ENCODE results near the gene RPL21. TPM values are rescaled to one million over a fixed set of nuclear protein-coding genes. Genes with fewer than 3 reads are reported as not detected.
"Not testable (repeated sequence)": the region's sequence is repeated elsewhere in the genome, so short reads cannot be mapped to it uniquely, and the experiment has no call there.

RPL21 gene
- total RNA-seq, 1 experiment from 2014 or later = 552 TPM

DNA sequence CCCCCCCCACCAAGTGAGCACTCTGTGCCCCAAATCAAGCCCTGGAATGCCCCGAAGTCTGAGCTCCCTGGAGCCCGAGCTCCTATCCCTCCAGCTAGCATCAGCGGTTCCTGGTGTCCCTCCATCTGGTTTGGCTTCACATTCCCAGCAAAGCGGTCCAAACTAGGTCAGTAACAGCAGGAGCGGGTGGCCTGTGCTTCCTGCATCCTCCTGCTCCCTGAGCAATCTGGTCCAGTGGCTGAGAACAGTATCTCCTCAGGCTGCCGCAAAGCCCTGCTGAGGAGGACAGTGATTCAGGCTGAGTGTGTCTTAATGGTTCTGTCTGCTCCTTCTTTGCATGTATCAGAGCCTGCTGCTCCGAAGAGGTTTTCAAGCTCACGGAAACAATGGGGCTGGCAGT is 45.1 kb downstream of the RPL21 start:
- Histone ChIP-seq H3K9me2 (replicated peaks; ENCODE audit: low read length) (no peaks in the 10 kb centered on the region), H3K27ac (ENCODE audit: low read length) (no peak overlapping the region), H4K20me1 (ENCODE audit: low read length) (no peaks in the 10 kb centered on the region), H2AFZ (ENCODE audit: low read length) (no peak overlapping the region), H3K36me3 (ENCODE audit: low read depth, low read length) (no peaks in the 10 kb centered on the region), H3K4me2 (ENCODE audit: low read length) (no peak overlapping the region), H3K27me3 (ENCODE audit: low read length) (no peaks in the 10 kb centered on the region), H3F3A (ENCODE audit: low read length, unreplicated experiment) (no peaks in the 10 kb centered on the region), H3K4me1 (ENCODE audit: insufficient read depth, low read length) (no peaks in the 10 kb centered on the region), H3K9me3 (ENCODE audit: low read length) (no peaks in the 10 kb centered on the region), H3K79me2 (ENCODE audit: low read length) (no peaks in the 10 kb centered on the region), H3K4me3 (ENCODE audit: low read length) (no peak overlapping the region), H3K9ac (ENCODE audit: low read length) (no peak overlapping the region)
- intact Hi-C loops (cut with micrococcal nuclease) = no loop called here
- no peak for ATAC-seq
- ChIA-PET POLR2A (ENCODE audit: unreplicated experiment) (no interaction called here), CTCF (no interaction called here)
- no TSS peak for BruUV-seq (replicated peaks)
- no peak for DNase-seq
- TF ChIP-seq, protein P1, sequence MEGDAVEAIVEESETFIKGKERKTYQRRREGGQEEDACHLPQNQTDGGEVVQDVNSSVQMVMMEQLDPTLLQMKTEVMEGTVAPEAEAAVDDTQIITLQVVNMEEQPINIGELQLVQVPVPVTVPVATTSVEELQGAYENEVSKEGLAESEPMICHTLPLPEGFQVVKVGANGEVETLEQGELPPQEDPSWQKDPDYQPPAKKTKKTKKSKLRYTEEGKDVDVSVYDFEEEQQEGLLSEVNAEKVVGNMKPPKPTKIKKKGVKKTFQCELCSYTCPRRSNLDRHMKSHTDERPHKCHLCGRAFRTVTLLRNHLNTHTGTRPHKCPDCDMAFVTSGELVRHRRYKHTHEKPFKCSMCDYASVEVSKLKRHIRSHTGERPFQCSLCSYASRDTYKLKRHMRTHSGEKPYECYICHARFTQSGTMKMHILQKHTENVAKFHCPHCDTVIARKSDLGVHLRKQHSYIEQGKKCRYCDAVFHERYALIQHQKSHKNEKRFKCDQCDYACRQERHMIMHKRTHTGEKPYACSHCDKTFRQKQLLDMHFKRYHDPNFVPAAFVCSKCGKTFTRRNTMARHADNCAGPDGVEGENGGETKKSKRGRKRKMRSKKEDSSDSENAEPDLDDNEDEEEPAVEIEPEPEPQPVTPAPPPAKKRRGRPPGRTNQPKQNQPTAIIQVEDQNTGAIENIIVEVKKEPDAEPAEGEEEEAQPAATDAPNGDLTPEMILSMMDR (conservative IDR thresholded peaks at IDR 0.05; ENCODE audit: low read depth, low read length) = no peak
- TF ChIP-seq EZH2phosphoT487 (IDR thresholded peaks at IDR 0.05; ENCODE audit: borderline replicate concordance, low read length) = no peak
- no peak for TF ChIP-seq EZH2 (IDR thresholded peaks at IDR 0.05; ENCODE audit: low read length, unreplicated experiment)

DNA sequence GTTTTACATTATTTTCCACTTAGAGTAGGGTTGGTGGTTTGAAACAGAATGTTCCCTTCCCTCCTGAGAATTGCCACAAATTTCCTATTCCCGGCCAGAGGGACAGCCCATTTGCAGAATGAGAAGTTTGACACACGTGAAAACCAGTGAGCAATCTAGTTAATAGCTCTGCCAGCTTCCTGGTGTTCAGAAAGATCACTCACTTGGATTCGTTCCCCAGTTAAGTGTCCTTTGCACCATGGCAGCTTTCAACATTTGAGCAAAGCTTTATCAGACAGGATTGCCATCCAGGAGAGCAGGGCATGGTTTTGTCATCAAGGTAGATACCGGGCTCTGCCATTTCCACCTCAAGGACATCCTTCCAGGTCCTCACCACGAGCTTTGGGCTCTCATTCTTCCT is 47.5 kb downstream of the RPL21 start:
- BruUV-seq (replicated peaks) = no TSS peak
- no peak for DNase-seq
- Histone ChIP-seq H3K36me3 (ENCODE audit: low read depth, low read length) (no peaks in the 10 kb centered on the region), H3K9me2 (replicated peaks; ENCODE audit: low read length) (no peaks in the 10 kb centered on the region), H4K20me1 (ENCODE audit: low read length) (no peaks in the 10 kb centered on the region), H3K4me2 (ENCODE audit: low read length) (no peak overlapping the region), H3K9ac (ENCODE audit: low read length) (no peak overlapping the region), H3K4me3 (ENCODE audit: low read length) (no peak overlapping the region), H3F3A (ENCODE audit: low read length, unreplicated experiment) (no peaks in the 10 kb centered on the region), H3K79me2 (ENCODE audit: low read length) (no peaks in the 10 kb centered on the region), H3K4me1 (ENCODE audit: insufficient read depth, low read length) (no peaks in the 10 kb centered on the region), H3K9me3 (ENCODE audit: low read length) (no peaks in the 10 kb centered on the region), H3K27me3 (ENCODE audit: low read length) (no peaks in the 10 kb centered on the region), H3K27ac (ENCODE audit: low read length) (no peak overlapping the region), H2AFZ (ENCODE audit: low read length) (no peak overlapping the region)
- intact Hi-C loops (cut with micrococcal nuclease) = no loop called here
- POLR2A ChIA-PET (ENCODE audit: unreplicated experiment) = no interaction called here
- CTCF ChIA-PET = no interaction called here
- TF ChIP-seq EZH2 (IDR thresholded peaks at IDR 0.05; ENCODE audit: low read length, unreplicated experiment) = no peak
- TF ChIP-seq, protein P1 (conservative IDR thresholded peaks at IDR 0.05; ENCODE audit: low read depth, low read length) = no peak
- no peak for TF ChIP-seq EZH2phosphoT487 (IDR thresholded peaks at IDR 0.05; ENCODE audit: borderline replicate concordance, low read length)
- no peak for ATAC-seq

DNA sequence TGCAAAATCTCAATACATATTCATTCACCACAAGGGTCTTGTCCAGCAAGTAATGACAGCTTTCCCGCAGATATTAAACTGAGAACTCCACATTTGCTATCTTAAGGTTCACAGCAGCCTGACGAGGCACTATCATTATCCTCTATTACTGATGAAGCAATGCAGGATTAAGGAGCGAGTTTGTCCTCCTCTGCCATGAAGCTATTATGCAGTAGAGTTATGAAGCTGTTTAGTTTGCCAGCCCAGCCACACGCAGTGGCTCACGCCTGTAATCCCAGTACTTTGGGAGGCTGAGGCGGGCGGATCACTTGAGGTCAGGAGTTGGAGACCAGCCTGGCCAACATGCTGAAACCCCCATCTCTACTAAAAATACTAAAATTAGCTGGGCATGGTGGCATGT is 49.0 kb downstream of the RPL21 start:
- H3K27ac ChIP-seq (ENCODE audit: low read length); H3K9ac ChIP-seq (ENCODE audit: low read length); H3K79me2 ChIP-seq (ENCODE audit: low read length); H3K36me3 ChIP-seq (ENCODE audit: low read depth, low read length); H3F3A ChIP-seq (ENCODE audit: low read length, unreplicated experiment); ATAC-seq; H3K4me1 ChIP-seq (ENCODE audit: insufficient read depth, low read length); POLR2A ChIA-PET (ENCODE audit: unreplicated experiment); DNase-seq; intact Hi-C loops (cut with micrococcal nuclease); H3K4me3 ChIP-seq (ENCODE audit: low read length); H3K4me2 ChIP-seq (ENCODE audit: low read length); H3K27me3 ChIP-seq (ENCODE audit: low read length); H2AFZ ChIP-seq (ENCODE audit: low read length); H3K9me2 ChIP-seq (replicated peaks; ENCODE audit: low read length); BruUV-seq (replicated peaks); H3K9me3 ChIP-seq (ENCODE audit: low read length); H4K20me1 ChIP-seq (ENCODE audit: low read length): not testable (repeated sequence)
- CTCF ChIA-PET = interaction anchor here (0.6 to 0.9 kb wide), 2 partner anchors 38 to 58 kb away, joined by 3 to 7 read pairs; no protein-coding TSS in a partner anchor
